PC-9 (cell line): ENCODE data around the gene CPHXL2. TPM values are rescaled to one million over a fixed set of nuclear protein-coding genes. Genes with fewer than 3 reads are reported as not detected.

Source experiments
- BruUV-seq: library from RNA; stranded (reverse); fragments of 400-500 nt; replicated peaks from 2 replicates; lab custom pipeline; 2021; lab: Mats Ljungman, UMichigan
- CTCF ChIA-PET: fragments of 300-600 bp; sonication (Branson Sonifier 250); formaldehyde crosslinking; loops from one replicate; lab custom pipeline; 2022; ENCODE audit warnings: antibody characterized with exemption; lab: Charles Lee
- POLR2A ChIA-PET: fragments of 300-600 bp; sonication (Branson Sonifier 250); formaldehyde crosslinking; loops from one replicate; lab custom pipeline; 2022; ENCODE audit warnings: antibody characterized with exemption; ENCODE audit not compliant: unreplicated experiment; lab: Charles Lee
- DNase-seq, 2 experiments: peaks; one replicate each; pipeline versions ENCODE4 v3.0.0 to v3.0.0-alpha.2; 2015 to 2022; ENCODE audit warnings: mixed read lengths in 1 of 2
- H2AFZ ChIP-seq: fragments of 200-600 bp; sonication (generic); 2 replicates; pipeline ENCODE4 v1.8.1; 2017; ENCODE audit warnings: antibody characterized with exemption
- H3F3A ChIP-seq: fragments of 200-600 bp; sonication (generic); 2 replicates; pipeline ENCODE4 v1.8.1; 2017; ENCODE audit warnings: antibody characterized with exemption, mild to moderate bottlenecking, low read depth; ENCODE audit not compliant: insufficient read depth
- H3K27ac ChIP-seq: fragments of 200-600 bp; sonication (generic); 2 replicates; pipeline ENCODE4 v1.6.1; 2016; ENCODE audit warnings: mixed run types
- H3K27me3 ChIP-seq: fragments of 200-600 bp; sonication (generic); 2 replicates; pipeline ENCODE4 v1.6.1; 2016; ENCODE audit warnings: low read depth, mixed run types; ENCODE audit not compliant: insufficient read depth
- H3K36me3 ChIP-seq: fragments of 200-600 bp; sonication (generic); 2 replicates; pipeline ENCODE4 v1.6.1; 2016; ENCODE audit warnings: low read depth, mixed run types
- H3K4me1 ChIP-seq: fragments of 200-600 bp; sonication (generic); replicated peaks from 2 replicates; pipeline ENCODE4 v1.6.1; 2016; ENCODE audit warnings: mixed run types; ENCODE audit not compliant: insufficient read depth
- H3K4me2 ChIP-seq: fragments of 200-600 bp; sonication (generic); 2 replicates; pipeline ENCODE4 v1.6.1; 2017; ENCODE audit warnings: mixed run types
- H3K4me3 ChIP-seq: fragments of 200-600 bp; sonication (generic); 2 replicates; pipeline ENCODE4 v1.6.1; 2016; ENCODE audit warnings: mixed run types
- H3K79me2 ChIP-seq: fragments of 200-600 bp; sonication (generic); 2 replicates; pipeline ENCODE4 v1.6.1; 2017; ENCODE audit warnings: low read depth, mixed run types
- H3K9me2 ChIP-seq: fragments of 200-600 bp; sonication (generic); 2 replicates; pipeline ENCODE4 v1.8.1; 2017; ENCODE audit warnings: mild to moderate bottlenecking; ENCODE audit not compliant: insufficient read depth
- H3K9me3 ChIP-seq: fragments of 200-600 bp; sonication (generic); 2 replicates; pipeline ENCODE4 v1.8.1; 2016; ENCODE audit warnings: low read depth; ENCODE audit not compliant: insufficient read depth
- H4K20me1 ChIP-seq: fragments of 200-600 bp; sonication (generic); 2 replicates; pipeline ENCODE4 v1.8.1; 2017; ENCODE audit not compliant: insufficient read depth
- CTCF ChIP-seq: fragments of 200-600 bp; sonication (generic); conservative IDR thresholded peaks from 2 replicates; pipeline ENCODE4 v1.6.1; 2017; ENCODE audit warnings: mixed run types, antibody characterized with exemption, mild to moderate bottlenecking, moderate library complexity
- EZH2 ChIP-seq: fragments of 200-600 bp; sonication (generic); IDR thresholded peaks from 2 replicates; pipeline ENCODE4 v1.8.0; 2017; ENCODE audit warnings: antibody characterized with exemption, low read depth
- intact Hi-C: fragments of 100-400 bp; cut with micrococcal nuclease; formaldehyde crosslinking; loops from one replicate; pipeline ENCODE4 v1.10.0; 2022; ENCODE audit not compliant: unreplicated experiment
- total RNA-seq: library from RNA; stranded (reverse); gene quantifications from 2 replicates; pipeline ENCODE4 v1.2.3, GENCODE V29; 2021

The CPHXL2 gene
- total RNA-seq, 1 experiment from 2014 or later, result not detected

- Histone ChIP-seq H3K27me3 (no peaks in the 10 kb centered on the region), H3K9me3 (no peaks in the 10 kb centered on the region), H2AFZ (no peak overlapping the region), H3K79me2 (peaks cover 16% of the 10 kb centered on the region), H4K20me1 (no peaks in the 10 kb centered on the region; the same call in 1 of the 2 replicates), H3K36me3 (no peaks in the 10 kb centered on the region; the same call in 1 of the 2 replicates), H3F3A (peaks cover 21% of the 10 kb centered on the region), H3K4me2 (0 out of 2 replicates have a peak overlapping the region, but pooled peaks have one; percentile 96), H3K9me2 (no peaks in the 10 kb centered on the region), H3K4me1 (peaks cover 17% of the 10 kb centered on the region), H3K4me3 (no peak overlapping the region), H3K27ac (no peak overlapping the region)
- no TSS peak for BruUV-seq
- intact Hi-C loops, result no loop called here
- TF ChIP-seq EZH2, result no peak
- no peak for TF ChIP-seq CTCF
- CTCF ChIA-PET, result interaction anchor here (0.5 to 0.7 kb wide), 3 partner anchors 76 to 1943 kb away, joined by 3 to 5 read pairs (median 3); no protein-coding TSS in a partner anchor
- no peak for DNase-seq
- POLR2A ChIA-PET, result interaction anchor here (0.6 to 1.4 kb wide), 2 partner anchors 11 to 137 kb away, joined by 8 to 10 read pairs; no protein-coding TSS in a partner anchor
These were observed 56.3 kb downstream of the CPHXL2 start for GRCh38 chr16:75620326-75621169.

- ChIA-PET CTCF (no interaction called here), POLR2A (no interaction called here)
- Histone ChIP-seq H4K20me1 (no peaks in the 10 kb centered on the region; the same call in 1 of the 2 replicates), H3K79me2 (peaks cover 16% of the 10 kb centered on the region), H3K4me3 (no peak overlapping the region), H3K27me3 (no peaks in the 10 kb centered on the region), H3K9me3 (no peaks in the 10 kb centered on the region), H3K27ac (no peak overlapping the region), H3K4me2 (no peak overlapping the region), H3F3A (peaks cover 7% of the 10 kb centered on the region; the same call in 1 of the 2 replicates), H2AFZ (no peak overlapping the region), H3K9me2 (no peaks in the 10 kb centered on the region), H3K36me3 (peaks cover 6% of the 10 kb centered on the region; the same call in 1 of the 2 replicates), H3K4me1 (peaks cover 12% of the 10 kb centered on the region)
- no TSS peak for BruUV-seq
- TF ChIP-seq CTCF, result no peak
- TF ChIP-seq EZH2, result no peak
- DNase-seq, result no peak
- intact Hi-C loops, result no loop called here
These were observed 58.0 kb downstream of the CPHXL2 start for GRCh38 chr16:75618780-75619179.

- no peak overlapping the region for H3K4me2 ChIP-seq
- peaks cover 7% of the 10 kb centered on the region; the same call in 1 of the 2 replicates for H3F3A ChIP-seq
These were observed 59.7 kb downstream of the CPHXL2 start for GRCh38 chr16:75617121-75617520.

More at GRCh38 chr16:75617121-75617520, 59.7 kb downstream of the CPHXL2 start:
- ChIA-PET POLR2A (no interaction called here), CTCF (interaction anchor here (0.8 kb wide), 1 partner anchor 131 kb away, joined by 3 read pairs; no protein-coding TSS in a partner anchor)
- peaks cover 10% of the 10 kb centered on the region for H3K4me1 ChIP-seq
- peaks cover 10% of the 10 kb centered on the region for H3K79me2 ChIP-seq
- H3K36me3 ChIP-seq, result peaks cover 9% of the 10 kb centered on the region
- no TSS peak for BruUV-seq
- intact Hi-C loops, result no loop called here
- no peaks in the 10 kb centered on the region for H3K9me3 ChIP-seq
- no peak overlapping the region for H3K4me3 ChIP-seq
- DNase-seq, result no peak
- H3K27me3 ChIP-seq, result no peaks in the 10 kb centered on the region
- H4K20me1 ChIP-seq, result no peaks in the 10 kb centered on the region; the same call in 1 of the 2 replicates
- no peaks in the 10 kb centered on the region for H3K9me2 ChIP-seq
- TF ChIP-seq CTCF, result no peak
- TF ChIP-seq EZH2, result no peak
- H3K27ac ChIP-seq, result no peak overlapping the region
- H2AFZ ChIP-seq, result no peak overlapping the region
